OCI-LY7 (cell line): ENCODE results near the gene ZNF33A. TPM values are rescaled to one million over a fixed set of nuclear protein-coding genes. Genes with fewer than 3 reads are reported as not detected.

Experiments
- BruUV-seq: library from RNA; stranded (reverse); fragments of 400-500 nt; replicated peaks from 2 replicates; lab custom pipeline; 2021; lab: Mats Ljungman, UMichigan
- CTCF ChIA-PET: fragments of 300-600 bp; sonication (Branson Sonifier 250); formaldehyde crosslinking; loops from one replicate; lab custom pipeline; 2022; ENCODE audit warnings: antibody characterized with exemption; ENCODE audit not compliant: unreplicated experiment; lab: Charles Lee
- POLR2A ChIA-PET: fragments of 300-600 bp; sonication (Branson Sonifier 250); formaldehyde crosslinking; loops from one replicate; lab custom pipeline; 2022; ENCODE audit warnings: antibody characterized with exemption; lab: Charles Lee
- DNase-seq: peaks from one replicate; pipeline ENCODE4 v3.0.0-alpha.2; 2015; ENCODE audit warnings: low spot score
- H2AFZ ChIP-seq: fragments of 200-600 bp; sonication (generic), shearing (Covaris generic); 2 replicates; pipeline ENCODE4 v1.6.1; 2014; ENCODE audit warnings: mild to moderate bottlenecking, antibody characterized with exemption, low read length, moderate library complexity
- H3K27ac ChIP-seq: fragments of 200-600 bp; sonication (generic); 2 replicates; pipeline ENCODE4 v1.5.1; 2014; ENCODE audit warnings: mixed run types, low read depth, mild to moderate bottlenecking, moderate library complexity, low read length, inconsistent platforms; ENCODE audit not compliant: poor library complexity, severe bottlenecking
- H3K36me3 ChIP-seq: fragments of 200-600 bp; sonication (generic); 2 replicates; pipeline ENCODE4 v1.6.1; 2014; ENCODE audit warnings: mild to moderate bottlenecking, antibody characterized with exemption, low read length, moderate library complexity, mixed read lengths; ENCODE audit not compliant: insufficient read depth
- H3K4me1 ChIP-seq: fragments of 200-600 bp; sonication (generic); 2 replicates; pipeline ENCODE4 v1.5.1; 2014; ENCODE audit warnings: mild to moderate bottlenecking, low read length; ENCODE audit not compliant: insufficient read depth, poor library complexity, severe bottlenecking
- H3K4me2 ChIP-seq: fragments of 200-600 bp; sonication (generic); 2 replicates; pipeline ENCODE4 v1.6.1; 2014; ENCODE audit warnings: mild to moderate bottlenecking, low read length
- H3K4me3 ChIP-seq: fragments of 200-600 bp; sonication (generic); 2 replicates; pipeline ENCODE4 v1.5.1; 2014; ENCODE audit warnings: mild to moderate bottlenecking, low read depth, low read length; ENCODE audit not compliant: poor library complexity, severe bottlenecking
- H3K79me2 ChIP-seq: fragments of 200-600 bp; sonication (generic); 2 replicates; pipeline ENCODE4 v1.6.1; 2016; ENCODE audit warnings: low read depth, mild to moderate bottlenecking, low read length, moderate library complexity, mixed read lengths; ENCODE audit not compliant: insufficient read depth
- H3K9me2 ChIP-seq: fragments of 200-600 bp; sonication (generic); 2 replicates; pipeline ENCODE4 v1.6.1; 2016; ENCODE audit warnings: mild to moderate bottlenecking, low read length, mixed read lengths; ENCODE audit not compliant: insufficient read depth
- H3K9me3 ChIP-seq: fragments of 200-600 bp; sonication (generic); 2 replicates; pipeline ENCODE4 v1.6.1; 2014; ENCODE audit warnings: mild to moderate bottlenecking, mixed run types, low read length, mixed read lengths
- H4K20me1 ChIP-seq: fragments of 200-600 bp; sonication (generic); 2 replicates; pipeline ENCODE4 v1.6.1; 2014; ENCODE audit warnings: mild to moderate bottlenecking, antibody characterized with exemption, low read length, moderate library complexity, mixed read lengths; ENCODE audit not compliant: insufficient read depth
- EZH2phosphoT487 ChIP-seq: fragments of 200-600 bp; sonication (generic); IDR thresholded peaks from 2 replicates; pipeline ENCODE4 v1.6.1; 2018; ENCODE audit warnings: low read depth, borderline replicate concordance, mild to moderate bottlenecking, mixed run types, antibody characterized with exemption, low read length, moderate library complexity, mixed read lengths
- intact Hi-C: fragments of 100-400 bp; cut with micrococcal nuclease; formaldehyde crosslinking; loops from one replicate; pipeline ENCODE4 v1.10.0; 2022; ENCODE audit not compliant: unreplicated experiment
- total RNA-seq, 2 experiments: library from RNA; depleted of rRNA in 1 of 2; stranded (reverse); fragments of >200 nt in 1 of 2; shearing (Covaris generic) in 1 of 2; gene quantifications; 2 replicates each; pipeline ENCODE4 v1.2.3, GENCODE V29; 2014 to 2022
- TF ChIP-seq, protein P1 (sequence below): fragments of 200-600 bp; sonication (generic); conservative IDR thresholded peaks from 2 replicates; pipeline ENCODE4 v1.5.1; 2014; ENCODE audit warnings: mild to moderate bottlenecking, antibody characterized with exemption, low read length, moderate library complexity, mixed read lengths

The ZNF33A gene
- total RNA-seq, 2 experiments from 2014 or later: 31.2 to 40.2 TPM

DNA sequence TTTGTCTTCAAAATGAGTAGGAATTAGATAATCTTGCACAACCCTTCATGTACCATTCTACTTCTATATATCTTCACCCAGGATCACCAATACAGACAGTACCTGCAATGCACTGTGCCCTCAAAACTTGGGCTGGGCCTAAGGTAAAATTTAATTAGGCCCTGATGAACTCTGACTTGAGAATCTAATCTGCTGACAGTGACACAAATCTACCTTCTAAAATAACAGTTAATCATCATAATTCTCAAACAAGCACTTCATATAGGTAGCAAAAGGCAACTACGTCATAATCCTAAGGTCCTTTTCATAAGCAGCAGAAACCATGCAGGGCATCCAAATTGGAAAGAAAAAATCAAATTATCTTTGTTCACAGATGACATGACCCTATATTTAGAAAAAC, 38.1 kb upstream of the ZNF33A start:
- TF ChIP-seq, protein P1, sequence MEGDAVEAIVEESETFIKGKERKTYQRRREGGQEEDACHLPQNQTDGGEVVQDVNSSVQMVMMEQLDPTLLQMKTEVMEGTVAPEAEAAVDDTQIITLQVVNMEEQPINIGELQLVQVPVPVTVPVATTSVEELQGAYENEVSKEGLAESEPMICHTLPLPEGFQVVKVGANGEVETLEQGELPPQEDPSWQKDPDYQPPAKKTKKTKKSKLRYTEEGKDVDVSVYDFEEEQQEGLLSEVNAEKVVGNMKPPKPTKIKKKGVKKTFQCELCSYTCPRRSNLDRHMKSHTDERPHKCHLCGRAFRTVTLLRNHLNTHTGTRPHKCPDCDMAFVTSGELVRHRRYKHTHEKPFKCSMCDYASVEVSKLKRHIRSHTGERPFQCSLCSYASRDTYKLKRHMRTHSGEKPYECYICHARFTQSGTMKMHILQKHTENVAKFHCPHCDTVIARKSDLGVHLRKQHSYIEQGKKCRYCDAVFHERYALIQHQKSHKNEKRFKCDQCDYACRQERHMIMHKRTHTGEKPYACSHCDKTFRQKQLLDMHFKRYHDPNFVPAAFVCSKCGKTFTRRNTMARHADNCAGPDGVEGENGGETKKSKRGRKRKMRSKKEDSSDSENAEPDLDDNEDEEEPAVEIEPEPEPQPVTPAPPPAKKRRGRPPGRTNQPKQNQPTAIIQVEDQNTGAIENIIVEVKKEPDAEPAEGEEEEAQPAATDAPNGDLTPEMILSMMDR: no peak
- no peak for TF ChIP-seq EZH2phosphoT487
- ChIA-PET CTCF (no interaction called here), POLR2A (interaction anchor here (0.7 kb wide), 1 partner anchor 39 kb away, joined by 5 read pairs; no protein-coding TSS in a partner anchor)
- no peak for DNase-seq
- Histone ChIP-seq H3K79me2 (peaks cover 3% of the 10 kb centered on the region; the same call in 1 of the 2 replicates), H3K4me1 (peaks cover 17% of the 10 kb centered on the region), H3K9me3 (peaks cover 8% of the 10 kb centered on the region; the same call in 1 of the 2 replicates), H3K27ac (no peak overlapping the region), H4K20me1 (no peaks in the 10 kb centered on the region), H3K4me3 (no peak overlapping the region), H2AFZ (no peak overlapping the region), H3K4me2 (no peak overlapping the region), H3K9me2 (no peaks in the 10 kb centered on the region), H3K36me3 (peaks cover 2% of the 10 kb centered on the region)
- intact Hi-C loops: no loop called here
- no TSS peak for BruUV-seq

DNA sequence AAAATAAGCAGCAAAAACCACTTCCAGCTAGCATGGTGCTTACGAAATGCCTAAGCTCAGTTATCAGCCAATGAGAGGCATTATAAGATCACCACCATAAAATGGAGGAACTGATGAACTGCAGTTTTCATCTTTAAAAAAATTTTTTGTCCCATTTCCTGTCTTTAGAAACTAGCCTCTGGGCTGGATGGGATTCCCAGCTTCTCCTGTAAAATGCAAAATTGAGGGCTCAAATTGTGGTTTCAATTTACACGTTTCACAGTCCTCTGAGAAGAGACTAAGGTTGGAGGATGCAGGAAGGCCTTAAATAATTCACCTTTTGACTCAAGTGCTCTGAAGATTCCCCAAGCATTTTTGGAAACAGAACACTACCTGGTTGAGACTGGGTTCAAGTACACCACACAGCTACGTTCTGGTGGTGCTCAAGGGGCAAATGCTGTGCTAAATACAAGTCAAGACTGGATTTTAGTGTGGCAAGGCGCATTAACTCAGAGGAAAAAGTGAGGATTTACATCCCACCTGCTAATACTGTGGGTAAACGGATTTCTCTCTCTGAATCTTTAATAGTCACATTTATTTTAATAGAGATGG, 35.0 kb upstream of the ZNF33A start:
- Histone ChIP-seq H4K20me1 (no peaks in the 10 kb centered on the region), H3K4me1 (peaks cover 17% of the 10 kb centered on the region), H3K9me2 (no peaks in the 10 kb centered on the region), H3K4me3 (peak overlapping the region; percentile 82), H3K9me3 (peaks cover 7% of the 10 kb centered on the region; the same call in 1 of the 2 replicates), H3K79me2 (peaks cover 3% of the 10 kb centered on the region; the same call in 1 of the 2 replicates), H3K27ac (peak overlapping the region; percentile 78), H3K4me2 (peak overlapping the region; percentile 98), H2AFZ (peak overlapping the region; percentile 98), H3K36me3 (no peaks in the 10 kb centered on the region)
- intact Hi-C loops: loop anchor here (5.0 kb wide), 1 partner anchor 52 kb away; no protein-coding TSS in a partner anchor
- ChIA-PET CTCF (no interaction called here), POLR2A (interaction anchor here (0.6 to 1.5 kb wide), 14 partner anchors 12 to 426 kb away, joined by 3 to 13 read pairs (median 4); partner anchors contain the start of genes ZNF33A and ZNF37A)
- TF ChIP-seq EZH2phosphoT487: no peak
- TF ChIP-seq, protein P1: no peak
- DNase-seq: peak; percentile 51
- no TSS peak for BruUV-seq
